SIG-M5 (cell line): ENCODE results near the gene KRTAP9-4.
"Not testable (repeated sequence)": the region's sequence is repeated elsewhere in the genome, so short reads cannot be mapped to it uniquely, and the experiment has no call there.

ENCODE experiments used
- DNase-seq: peaks from one replicate; lab custom pipeline; 2025; lab: John Stamatoyannopoulos, UW

The KRTAP9-4 gene, protein sequence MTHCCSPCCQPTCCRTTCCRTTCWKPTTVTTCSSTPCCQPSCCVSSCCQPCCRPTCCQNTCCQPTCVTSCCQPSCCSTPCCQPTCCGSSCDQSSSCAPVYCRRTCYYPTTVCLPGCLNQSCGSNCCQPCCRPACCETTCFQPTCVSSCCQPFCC

DNA sequence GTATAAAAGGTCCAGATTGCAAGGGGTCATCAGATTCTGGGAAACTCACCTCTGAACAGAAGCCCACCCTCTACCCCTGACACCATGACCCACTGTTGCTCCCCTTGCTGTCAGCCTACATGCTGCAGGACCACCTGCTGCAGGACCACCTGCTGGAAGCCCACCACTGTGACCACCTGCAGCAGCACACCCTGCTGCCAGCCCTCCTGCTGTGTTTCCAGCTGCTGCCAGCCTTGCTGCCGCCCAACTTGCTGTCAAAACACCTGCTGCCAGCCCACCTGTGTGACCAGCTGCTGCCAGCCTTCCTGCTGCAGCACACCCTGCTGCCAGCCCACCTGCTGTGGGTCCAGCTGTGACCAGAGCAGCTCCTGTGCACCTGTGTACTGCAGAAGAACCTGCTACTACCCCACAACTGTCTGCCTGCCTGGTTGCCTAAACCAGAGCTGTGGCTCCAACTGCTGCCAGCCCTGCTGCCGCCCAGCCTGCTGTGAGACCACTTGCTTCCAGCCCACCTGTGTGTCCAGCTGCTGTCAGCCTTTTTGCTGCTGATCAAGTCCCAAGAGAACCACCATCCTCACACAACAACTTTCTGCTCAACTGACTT, at the start of gene KRTAP9-4:
Gene KRTAP9-4 (plus strand): TSS at position 51 of the 604 bp plus-strand sequence. CDS start 34 bp downstream, at position 85.
- DNase-seq: not testable (repeated sequence)

DNA sequence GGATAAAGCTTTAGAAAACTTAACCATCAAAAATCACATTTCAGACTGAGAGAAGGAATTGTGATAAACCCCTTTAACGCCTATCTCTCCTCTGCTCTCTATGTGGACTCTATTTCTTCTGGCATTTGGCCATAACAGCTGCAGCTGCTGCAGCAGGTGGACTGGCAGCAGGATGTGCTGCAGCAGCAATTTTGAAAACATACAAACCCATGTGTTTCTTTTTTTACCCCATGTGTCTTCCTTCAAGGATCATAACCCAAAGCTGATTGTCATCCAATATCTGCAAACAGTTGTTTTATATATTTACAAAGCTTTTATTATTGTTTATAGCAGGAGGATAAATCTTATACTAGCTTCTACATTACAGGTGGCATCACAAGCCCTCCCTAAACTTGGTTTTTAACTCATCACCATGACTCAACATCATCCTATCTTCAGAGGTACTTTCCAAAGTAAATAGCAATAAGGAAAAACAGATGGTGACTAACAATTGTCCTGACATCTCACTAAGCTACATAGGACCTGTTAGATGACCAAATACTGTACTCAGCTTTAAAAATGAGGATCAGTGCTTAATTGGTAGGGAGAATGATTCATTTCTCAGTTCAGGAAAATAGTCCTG, 37.5 kb upstream of the KRTAP9-4 start:
- no peak for DNase-seq

DNA sequence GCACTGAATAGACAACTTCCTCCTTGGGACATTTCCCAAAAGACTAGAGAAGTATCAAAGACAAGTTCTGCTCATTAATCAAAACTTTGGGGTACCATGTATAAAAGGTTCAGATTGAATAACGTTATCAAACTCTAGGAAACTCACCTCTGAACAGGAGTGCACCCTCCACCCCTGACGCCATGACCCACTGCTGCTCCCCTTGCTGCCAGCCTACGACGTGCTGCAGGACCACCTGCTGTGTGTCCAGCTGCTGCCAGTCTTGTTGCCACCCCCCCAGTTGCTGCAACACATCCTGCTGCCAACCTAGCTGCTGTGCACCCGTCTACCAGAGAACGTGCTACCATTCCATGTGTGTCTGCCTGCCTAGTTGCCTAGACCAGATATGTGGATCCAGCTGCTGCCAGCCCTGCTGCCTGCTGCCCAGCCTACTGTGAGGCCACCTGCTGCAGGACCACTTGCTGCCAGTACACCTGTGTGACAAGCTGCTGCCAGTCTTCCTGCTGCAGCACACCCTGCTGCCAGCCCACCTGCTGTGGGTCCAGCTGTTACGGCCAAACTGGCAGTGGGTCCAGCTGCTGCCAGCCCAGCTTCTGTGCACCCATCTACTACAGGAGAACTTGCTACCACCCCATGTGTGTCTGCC, 36.8 kb upstream of the KRTAP9-4 start:
- DNase-seq: no peak

DNA sequence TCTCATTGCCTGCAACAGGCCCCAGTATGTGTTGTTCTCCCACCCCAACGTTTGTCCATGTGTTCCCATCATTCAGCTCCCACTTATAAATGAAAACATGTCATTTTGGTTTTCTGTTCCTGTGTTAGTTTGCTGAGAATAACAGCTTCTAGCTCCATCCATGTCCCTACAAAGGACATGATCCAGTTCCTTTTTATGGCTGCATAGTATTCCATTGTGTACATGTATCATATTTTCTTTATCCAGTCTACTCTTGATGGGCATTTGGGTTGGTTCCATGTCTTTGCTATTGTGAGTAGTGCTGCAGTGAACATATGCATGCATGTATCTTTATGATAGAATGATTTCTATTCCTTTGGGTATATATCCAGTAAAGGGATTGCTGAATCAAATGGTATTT, 33.8 kb upstream of the KRTAP9-4 start:
- DNase-seq: no peak

DNA sequence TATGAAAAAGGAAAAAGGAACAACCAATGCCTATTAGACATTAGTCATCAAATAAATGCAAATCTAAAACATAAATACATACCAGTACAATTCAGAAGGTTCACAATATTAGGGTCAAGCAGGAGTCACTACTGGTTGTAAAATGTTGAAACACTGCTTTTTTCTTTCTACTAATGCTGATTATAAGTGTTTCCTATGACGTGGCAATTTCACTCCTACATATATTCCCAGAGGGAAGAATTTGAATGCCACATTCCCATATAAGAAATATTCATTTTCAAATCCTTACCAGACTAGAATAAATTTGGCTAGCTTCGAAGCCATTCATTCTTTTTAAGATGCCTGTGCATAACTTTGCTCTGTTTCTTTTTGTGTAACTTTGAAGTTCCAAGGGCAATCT, 25.7 kb upstream of the KRTAP9-4 start:
- no peak for DNase-seq

DNA sequence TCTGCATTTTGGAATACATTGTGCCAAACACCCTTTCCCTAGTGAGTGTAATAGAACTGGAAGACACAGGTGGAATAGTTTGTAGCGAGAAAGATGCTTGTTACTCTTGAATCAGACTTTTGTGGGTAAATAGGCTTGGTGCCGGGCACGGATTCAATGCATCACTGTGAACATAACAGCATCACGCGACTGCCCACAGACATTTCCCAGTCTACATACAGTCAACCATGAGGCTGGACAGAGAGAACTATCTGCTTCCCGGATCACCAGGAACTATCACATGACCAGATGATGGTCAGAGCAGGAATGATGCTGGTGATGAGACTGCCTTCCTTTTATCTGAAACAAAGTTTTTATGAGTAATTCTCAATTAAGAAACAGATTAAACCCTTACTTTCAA, 23.4 kb upstream of the KRTAP9-4 start:
- no peak for DNase-seq

DNA sequence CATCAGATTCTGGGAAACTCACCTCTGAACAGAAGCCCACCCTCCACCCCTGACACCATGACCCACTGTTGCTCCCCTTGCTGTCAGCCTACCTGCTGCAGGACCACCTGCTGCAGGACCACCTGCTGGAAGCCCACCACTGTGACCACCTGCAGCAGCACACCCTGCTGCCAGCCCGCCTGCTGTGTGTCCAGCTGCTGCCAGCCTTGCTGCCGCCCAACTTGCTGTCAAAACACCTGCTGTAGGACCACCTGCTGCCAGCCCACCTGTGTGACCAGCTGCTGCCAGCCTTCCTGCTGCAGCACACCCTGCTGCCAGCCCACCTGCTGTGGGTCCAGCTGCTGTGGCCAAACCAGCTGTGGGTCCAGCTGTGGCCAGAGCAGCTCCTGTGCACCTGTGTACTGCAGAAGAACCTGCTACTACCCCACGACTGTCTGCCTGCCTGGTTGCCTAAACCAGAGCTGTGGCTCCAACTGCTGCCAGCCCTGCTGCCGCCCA, 22.8 kb upstream of the KRTAP9-4 start, which contains the start of gene KRTAP9-2:
Gene KRTAP9-2 (plus strand): TSS at position 51 of the 498 bp plus-strand sequence. CDS start 7 bp downstream, at position 58.
- not testable (repeated sequence) for DNase-seq

DNA sequence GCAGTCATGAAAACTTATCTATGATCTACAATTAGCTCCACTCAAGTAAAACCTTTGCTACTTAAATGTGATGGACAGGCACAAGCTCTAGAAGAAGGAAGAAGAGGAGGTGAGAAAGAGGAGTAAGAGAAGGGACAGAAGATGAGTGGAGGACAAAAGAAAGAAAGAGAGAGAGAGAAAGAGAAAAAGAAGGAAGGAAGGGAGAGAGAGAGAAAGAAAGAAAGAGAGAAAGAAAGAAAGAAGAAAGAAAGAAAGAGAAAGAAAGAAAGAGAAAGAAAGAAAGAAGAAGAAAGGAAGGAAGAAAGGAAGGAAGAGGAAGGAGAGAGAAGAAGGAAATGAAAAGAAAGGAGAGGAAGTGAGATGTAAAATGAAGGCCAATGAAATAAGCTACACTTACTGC, 19.4 kb upstream of the KRTAP9-4 start:
- DNase-seq: no peak

DNA sequence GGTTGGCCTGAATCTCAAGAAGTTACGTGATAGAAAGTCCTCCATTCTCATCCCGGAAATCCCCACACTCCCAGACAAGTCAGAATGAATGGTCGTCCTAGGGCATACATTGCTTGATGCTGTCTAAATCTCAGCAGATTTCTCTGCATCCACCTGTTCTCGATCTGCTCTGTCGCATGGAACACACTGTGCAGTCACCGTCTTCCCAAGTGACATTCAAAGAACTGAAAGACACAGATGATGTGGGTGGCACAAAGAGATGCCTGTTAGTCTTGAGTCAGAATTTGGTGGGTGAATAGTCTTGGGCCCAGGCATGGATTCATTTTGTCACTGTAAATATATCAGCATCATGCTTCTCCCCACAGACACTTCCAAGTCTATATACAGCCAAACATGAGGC, 17.8 kb upstream of the KRTAP9-4 start:
- no peak for DNase-seq

DNA sequence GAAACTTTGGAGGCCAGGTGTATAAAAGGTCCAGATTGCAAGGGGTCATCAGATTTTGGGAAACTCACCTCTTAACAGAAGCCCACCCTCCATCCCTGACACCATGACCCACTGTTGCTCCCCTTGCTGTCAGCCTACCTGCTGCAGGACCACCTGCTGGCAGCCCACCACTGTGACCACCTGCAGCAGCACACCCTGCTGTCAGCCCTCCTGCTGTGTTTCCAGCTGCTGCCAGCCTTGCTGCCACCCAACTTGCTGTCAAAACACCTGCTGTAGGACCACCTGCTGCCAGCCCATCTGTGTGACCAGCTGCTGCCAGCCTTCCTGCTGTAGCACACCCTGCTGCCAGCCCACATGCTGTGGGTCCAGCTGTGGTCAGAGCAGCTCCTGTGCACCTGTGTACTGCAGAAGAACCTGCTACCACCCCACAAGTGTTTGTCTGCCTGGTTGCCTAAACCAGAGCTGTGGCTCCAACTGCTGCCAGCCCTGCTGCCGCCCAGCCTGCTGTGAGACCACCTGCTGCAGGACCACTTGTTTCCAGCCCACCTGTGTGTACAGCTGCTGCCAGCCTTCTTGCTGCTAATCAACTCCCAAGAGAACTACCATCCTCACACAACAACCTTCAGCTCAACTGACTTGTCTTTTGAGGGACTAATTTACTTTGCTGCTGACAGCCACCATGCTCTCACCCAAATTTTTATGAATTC, 16.9 kb upstream of the KRTAP9-4 start, which contains the start of gene KRTAP9-3:
Gene KRTAP9-3 (plus strand): TSS at position 51 of the 707 bp plus-strand sequence. CDS start 53 bp downstream, at position 104.
- DNase-seq: not testable (repeated sequence)

DNA sequence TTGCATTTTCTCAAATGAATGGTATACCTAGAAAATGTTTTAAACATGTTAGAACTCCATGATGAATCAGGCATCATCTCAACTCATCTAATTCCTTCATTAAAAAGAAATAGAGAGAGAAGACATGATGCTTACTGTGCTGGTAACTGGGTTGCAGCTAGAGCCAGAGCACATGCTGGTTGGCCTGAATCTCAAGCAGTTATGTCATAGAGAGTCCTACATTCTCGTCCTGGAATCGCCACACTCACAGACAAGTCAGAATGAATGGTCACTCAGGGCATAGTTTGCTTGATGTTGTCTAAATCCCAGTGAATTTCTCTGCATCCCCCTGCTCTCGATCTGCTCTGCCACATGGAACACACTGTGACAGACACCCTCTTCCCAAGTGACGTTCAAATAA, 12.4 kb upstream of the KRTAP9-4 start:
- DNase-seq: not testable (repeated sequence)

DNA sequence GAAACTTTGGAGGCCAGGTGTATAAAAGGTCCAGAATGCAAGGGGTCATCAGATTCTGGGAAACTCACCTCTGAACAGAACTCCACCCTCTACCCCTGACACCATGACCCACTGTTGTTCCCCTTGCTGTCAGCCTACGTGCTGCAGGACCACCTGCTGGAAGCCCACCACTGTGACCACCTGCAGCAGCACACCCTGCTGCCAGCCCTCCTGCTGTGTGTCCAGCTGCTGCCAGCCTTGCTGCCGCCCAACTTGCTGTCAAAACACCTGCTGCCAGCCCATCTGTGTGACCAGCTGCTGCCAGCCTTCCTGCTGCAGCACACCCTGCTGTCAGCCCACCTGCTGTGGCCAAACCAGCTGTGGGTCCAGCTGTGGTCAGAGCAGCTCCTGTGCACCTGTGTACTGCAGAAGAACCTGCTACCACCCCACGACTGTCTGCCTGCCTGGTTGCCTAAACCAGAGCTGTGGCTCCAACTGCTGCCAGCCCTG, 11.5 kb upstream of the KRTAP9-4 start, which contains the start of gene KRTAP9-8:
Gene KRTAP9-8 (plus strand): TSS at position 51 of the 489 bp plus-strand sequence. CDS start 53 bp downstream, at position 104.
- DNase-seq: not testable (repeated sequence)

DNA sequence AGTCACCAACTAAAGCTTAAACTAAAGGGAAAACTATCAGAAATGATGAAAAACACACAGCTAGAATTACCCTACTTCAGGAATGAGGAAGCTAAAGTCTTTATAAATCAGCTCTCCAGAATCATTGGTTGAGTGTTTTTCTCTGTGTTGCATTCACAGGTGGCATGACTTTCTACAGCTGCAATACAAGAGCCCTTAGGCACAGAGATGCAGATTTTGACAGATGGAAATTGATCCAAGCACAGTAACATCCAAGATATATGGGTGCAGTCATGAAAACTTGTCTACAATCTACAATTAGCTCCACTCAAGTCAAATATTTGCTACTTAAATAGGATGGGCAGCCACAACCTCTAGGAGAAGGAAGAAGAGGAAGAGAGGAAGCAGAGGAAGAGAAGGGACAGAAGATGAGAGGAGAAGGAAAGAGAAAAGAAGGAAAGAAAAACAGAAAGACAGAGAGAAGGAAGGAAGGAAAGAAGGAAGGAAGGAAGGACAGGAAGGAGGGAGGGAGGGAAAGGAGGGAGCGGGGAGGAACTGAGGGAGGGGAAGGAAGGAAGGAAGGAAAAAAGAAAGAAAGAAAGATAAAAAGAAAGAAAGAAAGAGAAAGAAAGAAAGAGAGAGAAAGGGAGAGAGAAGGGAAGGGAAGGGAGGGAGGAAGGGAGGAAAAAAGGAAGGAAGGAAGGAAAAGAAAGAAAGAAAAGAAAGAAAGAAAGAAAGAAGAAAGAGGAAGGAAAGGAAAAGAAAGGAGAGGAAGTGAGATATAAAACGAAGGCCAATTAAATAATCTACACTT, 2.3 kb upstream of the KRTAP9-4 start:
- DNase-seq: not testable (repeated sequence)

DNA sequence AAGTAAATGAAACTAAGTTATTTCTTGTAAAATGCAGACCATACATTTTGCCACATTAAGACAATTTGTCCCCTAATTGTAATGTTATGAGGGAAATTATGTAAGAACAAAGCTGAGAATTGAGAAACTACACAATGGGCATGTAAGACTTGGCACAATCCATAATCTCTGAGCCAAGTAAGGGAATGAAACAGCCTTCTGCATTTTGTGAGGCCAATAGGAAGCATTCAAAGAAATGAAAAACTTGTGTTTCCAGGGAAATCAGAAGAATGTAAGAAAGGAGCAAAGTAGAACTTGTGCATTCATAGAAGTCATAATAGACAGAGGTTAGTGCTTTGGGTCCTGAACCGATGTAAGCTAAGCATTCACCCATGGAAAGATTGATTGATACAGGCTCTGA, 1.8 kb downstream of the KRTAP9-4 start:
- DNase-seq: no peak

DNA sequence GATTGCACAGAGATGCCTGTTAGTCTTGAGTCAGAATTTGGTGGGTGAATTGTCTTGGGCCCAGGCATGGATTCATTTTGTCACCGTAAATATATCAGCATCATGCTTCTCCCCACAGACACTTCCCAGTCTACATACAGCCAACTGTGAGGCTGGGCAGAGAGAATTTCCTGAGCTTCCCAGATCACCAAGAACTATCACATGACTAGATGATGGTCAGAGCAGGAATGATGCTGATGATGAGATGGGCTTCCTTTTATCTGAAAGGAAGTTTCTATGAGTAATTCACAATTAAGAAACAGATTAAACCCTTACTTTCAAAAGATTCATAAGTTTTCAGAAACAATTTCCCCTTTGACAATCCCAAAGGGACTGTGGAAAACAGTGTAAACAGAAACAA, 5.4 kb downstream of the KRTAP9-4 start:
- no peak for DNase-seq

DNA sequence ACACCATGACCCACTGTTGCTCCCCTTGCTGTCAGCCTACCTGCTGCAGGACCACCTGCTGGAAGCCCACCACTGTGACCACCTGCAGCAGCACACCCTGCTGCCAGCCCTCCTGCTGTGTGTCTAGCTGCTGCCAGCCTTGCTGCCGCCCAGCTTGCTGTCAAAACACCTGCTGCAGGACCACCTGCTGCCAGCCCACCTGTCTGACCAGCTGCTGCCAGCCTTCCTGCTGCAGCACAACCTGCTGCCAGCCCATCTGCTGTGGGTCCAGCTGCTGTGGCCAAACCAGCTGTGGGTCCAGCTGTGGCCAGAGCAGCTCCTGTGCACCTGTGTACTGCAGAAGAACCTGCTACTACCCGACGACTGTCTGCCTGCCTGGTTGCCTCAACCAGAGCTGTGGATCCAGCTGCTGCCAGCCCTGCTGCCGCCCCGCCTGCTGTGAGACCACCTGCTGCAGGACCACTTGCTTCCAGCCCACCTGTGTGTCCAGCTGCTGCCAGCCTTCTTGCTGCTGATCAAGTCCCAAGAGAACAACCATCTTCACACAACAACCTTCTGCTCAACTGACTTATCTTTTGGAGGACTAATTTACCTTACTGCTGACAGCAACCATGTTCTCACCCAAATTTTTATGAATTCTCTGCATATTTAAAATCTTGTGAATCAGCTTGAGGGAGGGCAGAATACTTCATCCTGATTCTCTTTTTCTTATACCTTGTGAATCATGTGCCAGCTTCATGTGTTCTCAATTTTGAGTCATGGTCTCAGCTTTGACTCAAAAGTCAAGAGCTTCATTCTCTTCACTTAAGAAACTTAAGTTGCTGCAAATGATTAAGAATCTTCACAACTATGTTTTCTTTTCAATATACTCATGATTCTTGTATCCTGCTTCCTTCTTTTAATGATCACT, 6.1 kb downstream of the KRTAP9-4 start, which contains the start of gene KRTAP9-9:
Gene KRTAP9-9 (plus strand): TSS at position 4 of the 910 bp plus-strand sequence.
- not testable (repeated sequence) for DNase-seq

DNA sequence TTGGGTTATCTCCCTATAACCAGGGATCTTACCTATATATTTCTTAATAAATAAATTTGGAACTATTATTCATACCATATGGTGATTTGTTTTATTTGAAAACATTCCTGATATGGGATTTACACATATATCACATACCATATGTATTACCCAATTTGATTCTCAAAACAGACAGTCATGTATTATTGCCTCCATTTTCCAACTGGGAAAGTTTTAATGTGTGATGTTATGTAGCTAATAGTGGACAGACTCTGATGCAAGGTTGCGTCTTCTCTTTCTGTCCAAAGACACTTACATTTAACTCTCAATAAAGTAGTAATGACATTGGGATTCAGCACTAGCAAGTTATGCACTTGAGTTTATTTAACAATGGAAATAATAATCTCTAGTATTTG, 6.8 kb downstream of the KRTAP9-4 start:
- no peak for DNase-seq

DNA sequence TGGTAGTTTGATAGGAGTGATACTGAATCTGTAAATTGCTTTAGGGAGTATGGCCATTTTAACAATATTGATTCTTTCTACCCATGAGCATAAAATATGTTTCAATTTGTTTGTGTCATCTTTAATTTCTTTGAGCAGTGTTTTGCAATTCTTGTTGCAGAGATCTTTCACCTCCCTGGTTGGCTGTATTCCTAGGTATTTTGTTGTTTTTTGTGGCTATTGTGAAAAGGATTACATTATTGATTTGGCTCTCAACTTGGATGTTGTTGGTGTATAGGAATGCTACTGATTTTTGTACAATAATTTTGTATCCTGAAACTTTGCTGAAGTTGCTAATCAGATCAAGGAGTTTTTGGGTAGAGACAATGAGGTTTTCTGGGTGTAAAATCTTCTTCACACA, 8.9 kb downstream of the KRTAP9-4 start:
- no peak for DNase-seq

DNA sequence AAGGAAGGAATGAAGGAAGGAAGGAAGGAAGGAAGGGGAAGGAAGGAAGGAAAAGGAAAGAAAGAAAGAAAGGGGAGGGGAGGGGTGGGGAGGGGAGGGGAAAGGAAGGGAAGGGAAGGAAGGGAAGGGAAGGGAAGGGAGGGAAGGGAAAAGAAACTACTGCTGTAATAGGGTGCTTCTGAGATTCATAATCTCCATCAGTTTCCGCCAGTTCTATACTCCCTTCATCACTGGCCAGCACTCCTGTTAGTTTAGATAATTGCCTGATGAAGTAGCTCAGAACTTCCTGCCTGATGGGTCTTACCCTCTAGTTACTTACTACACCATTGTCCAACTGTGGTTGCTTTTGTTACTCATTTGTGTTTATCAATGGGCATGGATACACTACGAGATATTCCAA, 13.7 kb downstream of the KRTAP9-4 start:
- no peak for DNase-seq

DNA sequence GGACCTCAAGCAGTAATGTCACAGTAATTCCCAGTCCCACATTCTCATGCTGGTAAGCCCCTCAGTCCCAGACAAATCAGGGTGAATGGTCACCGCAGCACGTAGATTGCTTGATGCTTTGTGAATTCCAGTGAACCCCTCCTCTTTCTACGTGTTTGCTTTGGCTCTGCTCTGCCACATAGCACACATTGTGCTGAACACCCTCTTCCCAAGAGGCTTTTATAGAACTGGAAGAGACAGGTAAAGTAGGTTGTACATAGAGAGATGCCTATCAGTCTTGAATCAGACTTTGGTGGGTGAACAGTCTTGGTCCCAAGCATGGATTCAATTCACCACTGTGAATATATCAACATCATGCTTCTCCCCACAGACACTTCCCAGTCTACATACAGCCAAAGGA, 15.1 kb downstream of the KRTAP9-4 start:
- no peak for DNase-seq
